Measurements from ENCODE around the gene TACR2.

DNA sequence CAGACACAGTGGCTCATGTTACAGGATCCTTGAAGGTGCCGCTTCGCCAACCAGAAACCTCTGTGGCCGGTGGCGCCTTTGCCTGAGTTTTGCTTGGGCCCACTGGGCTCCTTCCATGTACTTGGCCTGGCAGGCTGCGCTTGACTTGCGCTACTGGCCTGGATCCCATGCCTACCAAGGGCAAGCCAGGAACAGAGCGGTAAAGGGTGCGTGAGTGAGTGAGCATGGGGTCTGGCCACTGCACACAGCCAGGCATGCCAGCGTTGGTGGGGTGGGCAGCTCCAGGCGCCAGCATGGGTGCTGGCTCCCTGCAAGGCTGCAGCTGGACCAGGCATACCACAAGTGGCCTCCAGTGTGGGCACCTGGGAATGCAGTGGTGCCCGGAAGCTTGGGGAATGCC, 18.2 kb upstream of the TACR2 start:
- no peak for TF ChIP-seq POLR2AphosphoS5 (IDR thresholded peaks at IDR 0.05)
- TF ChIP-seq, protein P1, sequence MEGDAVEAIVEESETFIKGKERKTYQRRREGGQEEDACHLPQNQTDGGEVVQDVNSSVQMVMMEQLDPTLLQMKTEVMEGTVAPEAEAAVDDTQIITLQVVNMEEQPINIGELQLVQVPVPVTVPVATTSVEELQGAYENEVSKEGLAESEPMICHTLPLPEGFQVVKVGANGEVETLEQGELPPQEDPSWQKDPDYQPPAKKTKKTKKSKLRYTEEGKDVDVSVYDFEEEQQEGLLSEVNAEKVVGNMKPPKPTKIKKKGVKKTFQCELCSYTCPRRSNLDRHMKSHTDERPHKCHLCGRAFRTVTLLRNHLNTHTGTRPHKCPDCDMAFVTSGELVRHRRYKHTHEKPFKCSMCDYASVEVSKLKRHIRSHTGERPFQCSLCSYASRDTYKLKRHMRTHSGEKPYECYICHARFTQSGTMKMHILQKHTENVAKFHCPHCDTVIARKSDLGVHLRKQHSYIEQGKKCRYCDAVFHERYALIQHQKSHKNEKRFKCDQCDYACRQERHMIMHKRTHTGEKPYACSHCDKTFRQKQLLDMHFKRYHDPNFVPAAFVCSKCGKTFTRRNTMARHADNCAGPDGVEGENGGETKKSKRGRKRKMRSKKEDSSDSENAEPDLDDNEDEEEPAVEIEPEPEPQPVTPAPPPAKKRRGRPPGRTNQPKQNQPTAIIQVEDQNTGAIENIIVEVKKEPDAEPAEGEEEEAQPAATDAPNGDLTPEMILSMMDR (IDR thresholded peaks at IDR 0.05): no peak
- TF ChIP-seq POLR2A (IDR thresholded peaks at IDR 0.05): no peak

Data from upper lobe of left lung (tissue), 4 donors.